Loucy (cell line): ENCODE results near the gene RASD1.

Source experiments
- CTCF ChIP-seq: fragments of 200-600 bp; sonication (generic); conservative IDR thresholded peaks from 2 replicates; pipeline ENCODE4 v1.5.1; 2014; ENCODE audit warnings: mild to moderate bottlenecking, antibody characterized with exemption, low read length
- EZH2phosphoT487 ChIP-seq: fragments of 200-600 bp; IDR thresholded peaks from 2 replicates; pipeline ENCODE4 v1.6.1; 2018; ENCODE audit warnings: antibody characterized with exemption, mild to moderate bottlenecking, moderate library complexity, borderline replicate concordance

DNA sequence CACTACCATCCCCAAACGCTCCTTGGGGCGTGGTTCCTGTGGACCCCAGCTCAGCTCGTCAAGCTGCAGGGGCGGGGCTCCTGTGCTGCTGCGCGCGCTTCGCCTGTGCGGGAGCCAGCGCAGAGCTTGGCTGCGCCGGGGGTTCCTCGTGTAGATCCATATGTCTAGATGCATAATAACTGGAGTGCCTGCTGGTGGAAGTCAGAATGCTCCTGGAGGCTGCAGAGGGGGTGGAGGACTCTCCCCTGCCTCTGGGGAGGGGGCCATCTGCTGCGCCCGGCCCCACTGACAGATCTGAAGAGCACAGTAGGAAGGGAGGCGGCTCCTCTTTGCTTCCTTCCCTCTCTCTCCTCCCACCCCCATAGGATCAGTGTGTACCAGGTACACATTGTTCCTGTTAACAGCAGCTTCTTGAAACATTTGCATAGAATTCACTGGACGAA lies 4.6 kb downstream of the RASD1 start:
- no peak for TF ChIP-seq CTCF
- no peak for TF ChIP-seq EZH2phosphoT487
